HFF-Myc (cell line): ENCODE measurements around the gene SGCD.
A peak's percentile ranks its signal among the peaks of the same experiment; 100 is the strongest.

Experiments used
- DNase-seq: peaks from one replicate; pipeline ENCODE4 v3.0.0-alpha.2; 2011; ENCODE audit warnings: low read depth; ENCODE audit errors: extremely low read depth
- H3K4me3 ChIP-seq: replicated peaks from 2 replicates; pipeline ENCODE4 v1.5.1; 2011; ENCODE audit warnings: low read depth, mild to moderate bottlenecking, control low read depth, low read length
- TF ChIP-seq, protein P1 (sequence below): IDR thresholded peaks from 2 replicates; pipeline ENCODE4 v1.5.1; 2012; ENCODE audit warnings: mild to moderate bottlenecking, low read depth, low read length, control low read depth; ENCODE audit errors: missing control alignments

Gene SGCD

DNA sequence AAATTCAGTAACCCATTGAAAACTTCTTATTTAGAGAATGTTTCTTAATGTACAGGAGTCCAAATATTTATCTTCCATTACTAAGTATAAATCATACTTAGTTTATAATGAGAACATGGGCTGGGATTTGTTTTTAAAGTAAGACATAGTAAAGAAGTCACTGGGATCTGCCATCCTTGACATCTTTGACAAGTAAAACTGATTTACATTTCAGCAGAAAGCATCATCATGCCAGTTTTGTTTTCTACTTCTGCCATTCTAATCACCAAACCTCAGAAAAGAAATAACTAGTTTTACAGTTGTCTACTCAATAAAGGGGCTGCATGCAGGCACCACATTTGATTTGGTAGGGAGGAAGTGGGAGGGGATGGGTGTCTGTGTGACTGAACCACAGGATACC is 301.5 kb downstream of the SGCD start:
- TF ChIP-seq, protein P1, sequence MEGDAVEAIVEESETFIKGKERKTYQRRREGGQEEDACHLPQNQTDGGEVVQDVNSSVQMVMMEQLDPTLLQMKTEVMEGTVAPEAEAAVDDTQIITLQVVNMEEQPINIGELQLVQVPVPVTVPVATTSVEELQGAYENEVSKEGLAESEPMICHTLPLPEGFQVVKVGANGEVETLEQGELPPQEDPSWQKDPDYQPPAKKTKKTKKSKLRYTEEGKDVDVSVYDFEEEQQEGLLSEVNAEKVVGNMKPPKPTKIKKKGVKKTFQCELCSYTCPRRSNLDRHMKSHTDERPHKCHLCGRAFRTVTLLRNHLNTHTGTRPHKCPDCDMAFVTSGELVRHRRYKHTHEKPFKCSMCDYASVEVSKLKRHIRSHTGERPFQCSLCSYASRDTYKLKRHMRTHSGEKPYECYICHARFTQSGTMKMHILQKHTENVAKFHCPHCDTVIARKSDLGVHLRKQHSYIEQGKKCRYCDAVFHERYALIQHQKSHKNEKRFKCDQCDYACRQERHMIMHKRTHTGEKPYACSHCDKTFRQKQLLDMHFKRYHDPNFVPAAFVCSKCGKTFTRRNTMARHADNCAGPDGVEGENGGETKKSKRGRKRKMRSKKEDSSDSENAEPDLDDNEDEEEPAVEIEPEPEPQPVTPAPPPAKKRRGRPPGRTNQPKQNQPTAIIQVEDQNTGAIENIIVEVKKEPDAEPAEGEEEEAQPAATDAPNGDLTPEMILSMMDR = no peak
- no peak overlapping the region for H3K4me3 ChIP-seq
- no peak for DNase-seq

- H3K4me3 ChIP-seq = no peak overlapping the region
- DNase-seq = no peak
- TF ChIP-seq, protein P1 = no peak
Measured at GRCh38 chr5:156631005-156631404, 304.0 kb downstream of the SGCD start.

DNA sequence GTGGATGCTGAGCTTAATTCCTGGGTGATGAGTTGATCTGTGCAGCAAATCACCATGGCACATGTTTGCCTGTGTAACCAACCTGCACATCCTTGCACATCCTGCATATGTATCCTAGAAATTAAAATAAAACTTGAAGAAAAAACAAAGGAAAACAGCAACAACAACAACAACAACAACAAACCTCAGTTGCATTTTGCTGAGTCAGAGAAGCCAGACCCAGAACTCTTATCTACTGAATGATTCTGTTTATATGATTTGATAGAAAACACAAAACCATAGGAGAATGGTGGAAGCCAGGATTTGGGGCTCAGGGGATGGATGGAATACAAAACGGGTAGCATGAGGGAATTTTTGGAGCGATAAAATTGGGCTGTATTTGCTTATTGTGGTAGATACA is 307.3 kb downstream of the SGCD start:
- H3K4me3 ChIP-seq = no peak overlapping the region
- DNase-seq = no peak
- TF ChIP-seq, protein P1 = no peak

DNA sequence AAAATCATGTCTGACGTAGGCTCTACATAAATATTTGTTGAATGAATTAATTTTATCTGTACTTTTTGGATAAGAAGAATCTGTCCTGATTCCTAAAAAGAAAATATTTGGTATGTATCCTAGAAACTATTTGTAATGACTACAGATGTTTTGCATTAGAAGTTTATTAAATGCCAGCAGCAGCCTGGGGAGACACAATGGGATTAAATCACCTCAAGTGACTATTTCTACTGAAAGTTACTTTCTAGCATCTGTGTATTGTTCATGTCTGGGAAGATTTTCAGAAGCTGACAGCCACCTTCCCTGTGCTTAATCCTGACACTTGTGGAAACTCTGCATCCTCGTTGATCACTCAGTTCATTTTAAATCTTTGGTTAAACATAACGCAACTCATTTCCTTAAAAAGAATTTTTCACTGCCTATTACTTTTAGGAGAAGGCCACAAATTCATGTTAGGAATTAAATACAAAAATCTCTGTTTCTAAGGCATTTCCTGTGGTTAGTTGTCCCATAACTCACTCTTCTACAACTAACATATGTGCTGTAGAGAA is 313.8 kb downstream of the SGCD start:
- TF ChIP-seq, protein P1 = no peak
- DNase-seq = peak; percentile 69
- no peak overlapping the region for H3K4me3 ChIP-seq

DNA sequence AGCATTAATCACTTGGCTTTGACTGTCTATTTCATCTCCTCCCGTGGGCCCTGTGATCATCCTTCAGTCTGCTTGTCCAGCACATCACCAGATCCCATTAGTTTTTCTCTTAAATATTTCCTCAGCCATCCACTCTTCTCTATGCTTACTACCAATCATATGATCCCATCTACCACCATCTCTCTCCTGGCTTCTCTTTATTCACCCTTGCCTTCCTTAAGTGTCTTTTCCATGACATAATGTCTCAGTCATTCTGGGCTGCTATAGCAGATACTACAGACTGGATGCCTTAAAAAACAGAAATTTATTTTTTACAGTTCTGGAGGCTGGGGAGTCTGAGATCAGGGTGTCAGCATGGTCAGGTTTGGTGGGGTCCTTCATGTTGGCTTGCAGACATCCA is 314.7 kb downstream of the SGCD start:
- TF ChIP-seq, protein P1 = no peak
- H3K4me3 ChIP-seq = no peak overlapping the region
- DNase-seq = no peak

DNA sequence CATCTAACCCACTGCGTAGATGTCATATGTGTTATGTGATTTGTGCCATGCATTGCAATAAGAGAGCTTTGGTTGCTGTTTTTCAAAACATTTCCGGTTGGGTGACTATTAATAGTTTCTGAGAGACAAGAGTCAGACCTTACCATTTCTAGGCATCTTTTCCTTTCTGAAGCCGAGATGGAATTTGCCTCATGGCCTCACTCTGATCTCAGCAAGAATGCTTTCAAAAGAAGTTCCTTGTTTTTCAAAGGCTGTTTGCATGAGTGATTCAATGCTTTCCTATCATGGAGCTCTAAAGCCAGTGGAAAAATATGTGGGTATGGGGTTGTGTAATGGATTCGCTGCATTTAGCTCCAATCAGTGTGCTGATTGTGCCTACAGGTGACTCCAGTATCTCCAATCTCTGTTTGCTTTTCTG is 320.1 kb downstream of the SGCD start:
- no peak overlapping the region for H3K4me3 ChIP-seq
- TF ChIP-seq, protein P1 = no peak
- DNase-seq = no peak

GRCh38 chr5:156654444-156654843 is 327.5 kb downstream of the SGCD start:
- no peak for DNase-seq
- TF ChIP-seq, protein P1 = no peak
- no peak overlapping the region for H3K4me3 ChIP-seq
